ENCODE data around the gene RYR2.
"Not testable (repeated sequence)": the region's sequence is repeated elsewhere in the genome, so short reads cannot be mapped to it uniquely, and the experiment has no call there.

Gene RYR2

GRCh38 chr1:237261198-237261597, 219.2 kb downstream of the RYR2 start:
- no peak for DNase-seq (ENCODE audit: low read depth in 2 of 2)

- DNase-seq (ENCODE audit: low read depth in 2 of 2) = no peak
Measured at GRCh38 chr1:237267743-237268142, 225.8 kb downstream of the RYR2 start.

GRCh38 chr1:237269938-237270337, 228.0 kb downstream of the RYR2 start:
- DNase-seq (ENCODE audit: low read depth in 2 of 2) = no peak

- DNase-seq (ENCODE audit: low read depth in 2 of 2) = no peak
Measured at GRCh38 chr1:237270353-237270752, 228.4 kb downstream of the RYR2 start.

GRCh38 chr1:237277994-237278393, 236.0 kb downstream of the RYR2 start:
- DNase-seq (ENCODE audit: low read depth in 2 of 2) = not testable (repeated sequence)

- DNase-seq (ENCODE audit: low read depth in 2 of 2) = no peak
Measured at GRCh38 chr1:237279629-237280028, 237.6 kb downstream of the RYR2 start.

GRCh38 chr1:237281481-237281880, 239.5 kb downstream of the RYR2 start:
- no peak for DNase-seq (ENCODE audit: low read depth in 2 of 2)

- no peak for DNase-seq (ENCODE audit: low read depth in 2 of 2)
Measured at GRCh38 chr1:237282208-237282783, 240.3 kb downstream of the RYR2 start.

GRCh38 chr1:237287876-237288521, 246.0 kb downstream of the RYR2 start:
- no peak for DNase-seq (ENCODE audit: low read depth in 2 of 2)

GRCh38 chr1:237293804-237294203, 251.8 kb downstream of the RYR2 start:
- no peak for DNase-seq (ENCODE audit: low read depth in 2 of 2)

GRCh38 chr1:237296861-237297260, 254.9 kb downstream of the RYR2 start:
- DNase-seq (ENCODE audit: low read depth in 2 of 2) = no peak

GRCh38 chr1:237300642-237301041, 258.7 kb downstream of the RYR2 start:
- no peak for DNase-seq (ENCODE audit: low read depth in 2 of 2)

GRCh38 chr1:237303929-237304328, 261.9 kb downstream of the RYR2 start:
- no peak for DNase-seq (ENCODE audit: low read depth in 2 of 2)

GRCh38 chr1:237306726-237307125, 264.7 kb downstream of the RYR2 start:
- no peak for DNase-seq (ENCODE audit: low read depth in 2 of 2)

GRCh38 chr1:237309595-237310118, 267.7 kb downstream of the RYR2 start:
- DNase-seq (ENCODE audit: low read depth in 2 of 2) = no peak

GRCh38 chr1:237316352-237316751, 274.4 kb downstream of the RYR2 start:
- DNase-seq (ENCODE audit: low read depth in 2 of 2) = no peak

GRCh38 chr1:237318748-237319147, 276.8 kb downstream of the RYR2 start:
- no peak for DNase-seq (ENCODE audit: low read depth in 2 of 2)

GRCh38 chr1:237320890-237321289, 278.9 kb downstream of the RYR2 start:
- DNase-seq (ENCODE audit: low read depth in 2 of 2) = no peak

GRCh38 chr1:237324226-237324625, 282.2 kb downstream of the RYR2 start:
- DNase-seq (ENCODE audit: low read depth in 2 of 2) = no peak

GRCh38 chr1:237327061-237327460, 285.1 kb downstream of the RYR2 start:
- no peak for DNase-seq (ENCODE audit: low read depth in 2 of 2)

- no peak for DNase-seq (ENCODE audit: low read depth in 2 of 2)
Measured at GRCh38 chr1:237340892-237341291, 298.9 kb downstream of the RYR2 start.

GRCh38 chr1:237341391-237341790, 299.4 kb downstream of the RYR2 start:
- DNase-seq (ENCODE audit: low read depth in 2 of 2) = no peak

GRCh38 chr1:237342730-237343129, 300.7 kb downstream of the RYR2 start:
- no peak for DNase-seq (ENCODE audit: low read depth in 2 of 2)

GRCh38 chr1:237352747-237353146, 310.8 kb downstream of the RYR2 start:
- DNase-seq (ENCODE audit: low read depth in 2 of 2) = no peak
